ENCODE measurements around the gene PNKD.
"Not testable (repeated sequence)": the region's sequence is repeated elsewhere in the genome, so short reads cannot be mapped to it uniquely, and the experiment has no call there.

PNKD gene

DNA sequence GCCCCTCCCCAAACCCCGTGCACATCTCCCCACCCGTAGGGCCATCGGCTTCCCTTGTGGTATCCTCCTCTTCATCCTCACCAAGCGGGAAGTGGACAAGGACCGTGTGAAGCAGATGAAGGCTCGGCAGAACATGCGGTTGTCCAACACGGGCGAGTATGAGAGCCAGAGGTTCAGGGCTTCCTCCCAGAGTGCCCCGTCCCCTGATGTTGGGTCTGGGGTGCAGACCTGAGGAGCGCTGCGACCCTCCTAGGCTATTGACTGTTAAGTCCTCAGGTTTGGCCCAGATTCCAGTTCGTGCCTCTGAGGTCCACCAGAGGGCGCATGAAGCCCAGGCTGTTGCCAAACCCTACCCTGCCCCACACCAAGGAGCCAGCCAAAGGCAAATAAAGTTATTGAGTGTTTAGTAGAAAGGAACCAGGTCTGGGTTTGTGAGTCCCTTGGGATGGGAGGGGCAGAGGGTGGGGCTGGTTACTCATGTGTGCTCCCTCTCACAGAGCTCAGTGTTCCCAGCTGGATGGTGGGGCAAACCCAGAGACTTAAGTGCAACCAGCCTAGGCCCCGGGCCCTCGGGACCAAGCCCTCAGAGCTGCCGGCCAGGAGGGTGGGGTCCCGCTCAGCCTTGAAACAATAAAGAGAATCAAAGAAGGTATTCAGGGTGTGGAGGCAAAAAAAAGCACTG lies 2.4 kb downstream of the PNKD start:
- peak; percentile 89 for DNase-seq (ENCODE audit: low spot score)

DNA sequence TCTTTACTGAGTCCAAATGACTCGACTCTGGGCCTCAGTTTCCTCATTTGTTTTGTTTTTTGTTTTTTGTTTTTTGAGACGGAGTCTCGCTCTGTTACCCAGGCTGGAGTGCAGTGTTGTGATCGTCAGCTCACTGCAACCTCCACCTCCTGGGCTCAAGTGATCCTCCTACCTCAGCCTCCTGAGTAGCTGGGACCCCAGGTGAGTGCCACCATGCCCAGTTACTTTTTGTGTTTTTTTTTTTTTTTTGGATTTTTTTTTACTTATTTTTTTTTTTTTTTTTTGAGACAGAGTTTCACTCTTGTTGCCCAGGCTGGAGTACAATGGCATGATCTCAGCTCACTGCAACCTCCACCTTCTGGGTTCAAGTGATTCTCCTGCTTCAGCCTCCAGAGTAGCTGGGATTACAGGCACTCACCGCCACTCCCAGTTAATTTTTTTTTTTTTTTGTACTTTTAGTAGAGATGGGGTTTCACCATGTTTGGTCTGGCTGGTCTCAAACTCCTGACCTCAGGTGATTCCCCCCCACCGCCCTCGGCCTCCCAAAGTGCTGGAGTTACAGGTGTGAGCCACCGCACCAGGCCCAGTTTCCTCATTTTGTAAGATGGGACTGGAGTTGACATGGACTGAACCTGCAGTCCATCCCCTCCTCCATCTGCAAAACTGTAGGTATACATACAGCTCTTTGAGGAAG lies 3.0 kb downstream of the PNKD start:
- not testable (repeated sequence) for DNase-seq (ENCODE audit: low spot score)

DNA sequence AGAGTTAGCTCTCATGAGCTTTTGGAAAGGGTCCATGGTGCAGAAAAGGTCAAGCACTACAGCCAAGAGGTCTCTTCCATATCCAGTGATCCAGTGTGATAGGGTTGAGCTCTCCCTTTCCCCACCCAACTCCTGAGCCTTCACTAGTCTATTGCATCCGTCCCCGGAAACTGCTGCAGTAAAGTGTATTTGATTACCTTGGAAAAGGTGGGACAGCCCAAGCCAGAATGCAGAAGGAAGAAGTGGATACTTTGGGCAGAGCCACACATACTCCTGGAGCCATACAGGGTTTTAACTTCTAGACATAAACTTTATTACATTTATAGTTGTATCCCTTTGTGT lies 3.6 kb downstream of the PNKD start:
- DNase-seq (ENCODE audit: low spot score): no peak

DNA sequence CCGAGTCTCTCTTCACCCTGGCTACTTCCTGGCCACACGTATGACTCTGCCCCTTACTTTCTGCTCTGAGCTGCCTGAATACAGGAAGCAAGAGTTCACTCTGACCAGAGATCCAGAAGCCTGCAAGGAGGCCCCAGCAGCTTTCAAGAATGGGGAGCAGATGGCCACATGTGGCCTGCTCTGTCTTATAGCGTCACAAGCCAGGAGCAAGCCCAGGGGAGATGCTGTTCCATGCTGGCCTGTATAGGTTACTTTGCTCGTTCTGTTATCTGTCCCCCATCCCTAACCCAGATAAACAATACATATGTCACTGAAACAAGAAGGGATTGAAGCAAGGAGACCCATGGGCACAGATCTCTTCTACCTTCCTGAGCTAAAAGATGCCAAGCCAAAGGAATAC lies 4.3 kb downstream of the PNKD start:
- no peak for DNase-seq (ENCODE audit: low spot score)

DNA sequence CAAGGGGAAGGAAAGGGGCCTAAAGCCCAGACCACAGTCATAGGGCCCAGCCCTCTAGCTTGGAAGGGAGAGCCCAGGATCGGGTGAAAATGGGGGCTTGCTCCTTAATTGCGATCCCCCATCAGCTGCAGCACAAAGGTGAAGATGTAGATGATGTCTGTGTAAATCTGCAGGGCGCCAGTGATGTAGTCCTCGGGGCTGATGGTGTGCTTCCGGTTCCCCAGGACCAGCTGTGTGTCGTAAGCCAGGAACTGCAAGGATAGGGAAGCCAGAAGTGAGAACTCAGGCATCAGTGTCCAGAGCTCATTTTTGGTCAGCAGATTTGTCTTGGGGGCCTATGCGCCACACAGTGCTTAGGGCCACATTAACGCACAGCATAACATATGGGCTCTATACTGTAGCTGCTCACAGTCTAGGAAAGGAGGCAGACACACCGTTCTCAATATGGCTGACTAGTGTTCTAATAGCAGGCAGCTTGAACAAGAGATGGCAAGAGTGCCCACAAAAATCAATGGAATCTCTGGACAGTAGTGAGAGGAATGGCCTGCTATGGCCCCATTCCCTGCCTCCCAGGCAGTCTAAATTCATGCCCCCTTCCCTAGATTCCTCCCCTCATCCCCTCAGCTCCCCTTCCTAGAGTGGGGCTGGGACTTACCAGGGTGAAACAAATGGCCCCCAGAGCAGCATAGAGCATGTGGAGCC lies 5.2 kb downstream of the PNKD start:
- no peak for DNase-seq (ENCODE audit: low spot score)

DNA sequence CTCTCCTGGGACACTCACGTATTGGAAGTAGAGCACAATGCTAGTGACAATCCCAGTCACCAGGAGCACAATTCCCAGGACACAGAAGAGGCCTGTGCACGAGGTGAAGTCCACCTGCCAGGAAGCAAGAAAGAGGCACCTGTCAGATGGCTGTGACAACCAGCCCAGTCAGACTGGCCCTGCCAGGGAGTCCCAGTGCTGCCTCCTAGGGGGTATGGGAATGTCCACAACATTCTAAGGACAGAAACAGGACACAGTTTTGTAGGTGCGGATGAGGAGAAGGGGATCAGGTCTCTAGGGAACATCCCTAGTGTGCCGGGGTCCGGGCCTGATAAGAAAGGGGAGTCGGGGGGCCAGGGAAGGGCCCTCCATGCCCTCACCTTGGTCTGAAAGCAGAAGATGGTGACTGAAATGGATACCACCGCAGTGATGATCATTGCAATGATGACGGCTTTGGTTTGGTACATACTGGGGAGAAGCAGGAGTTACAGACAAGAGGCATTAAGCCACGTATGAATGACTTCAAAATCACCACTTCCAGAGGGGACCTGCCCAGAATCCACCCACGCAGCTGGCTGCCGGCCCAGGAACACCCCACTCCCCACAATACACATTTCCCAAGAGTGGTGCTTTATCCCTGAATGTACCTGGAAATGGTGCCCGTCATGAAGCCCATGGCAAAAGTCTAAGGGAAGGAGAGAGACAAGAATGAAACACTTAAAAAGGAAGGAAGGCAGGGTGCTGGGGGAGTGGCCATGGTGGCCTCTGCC lies 6.9 kb downstream of the PNKD start:
- DNase-seq (ENCODE audit: low spot score): no peak

DNA sequence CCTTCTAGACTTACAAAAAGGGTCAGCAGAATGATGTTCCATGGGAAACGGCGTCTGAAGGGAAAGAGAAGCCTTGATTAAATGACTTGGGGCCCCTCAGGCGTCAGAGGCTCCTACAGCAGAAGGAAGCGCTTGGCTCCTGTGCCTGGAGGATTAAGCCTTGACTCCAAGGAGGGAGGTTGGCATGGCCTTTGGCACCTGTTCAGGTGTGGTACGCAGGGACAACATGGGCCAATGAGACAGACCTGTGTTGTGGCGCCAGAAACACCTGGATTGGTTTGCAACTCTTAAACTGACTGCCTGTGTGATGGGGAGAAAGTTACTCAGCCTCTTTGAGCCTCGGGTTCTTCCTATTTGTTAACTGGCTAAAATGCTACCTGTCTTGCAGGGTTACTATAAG lies 7.6 kb downstream of the PNKD start:
- no peak for DNase-seq (ENCODE audit: low spot score)

DNA sequence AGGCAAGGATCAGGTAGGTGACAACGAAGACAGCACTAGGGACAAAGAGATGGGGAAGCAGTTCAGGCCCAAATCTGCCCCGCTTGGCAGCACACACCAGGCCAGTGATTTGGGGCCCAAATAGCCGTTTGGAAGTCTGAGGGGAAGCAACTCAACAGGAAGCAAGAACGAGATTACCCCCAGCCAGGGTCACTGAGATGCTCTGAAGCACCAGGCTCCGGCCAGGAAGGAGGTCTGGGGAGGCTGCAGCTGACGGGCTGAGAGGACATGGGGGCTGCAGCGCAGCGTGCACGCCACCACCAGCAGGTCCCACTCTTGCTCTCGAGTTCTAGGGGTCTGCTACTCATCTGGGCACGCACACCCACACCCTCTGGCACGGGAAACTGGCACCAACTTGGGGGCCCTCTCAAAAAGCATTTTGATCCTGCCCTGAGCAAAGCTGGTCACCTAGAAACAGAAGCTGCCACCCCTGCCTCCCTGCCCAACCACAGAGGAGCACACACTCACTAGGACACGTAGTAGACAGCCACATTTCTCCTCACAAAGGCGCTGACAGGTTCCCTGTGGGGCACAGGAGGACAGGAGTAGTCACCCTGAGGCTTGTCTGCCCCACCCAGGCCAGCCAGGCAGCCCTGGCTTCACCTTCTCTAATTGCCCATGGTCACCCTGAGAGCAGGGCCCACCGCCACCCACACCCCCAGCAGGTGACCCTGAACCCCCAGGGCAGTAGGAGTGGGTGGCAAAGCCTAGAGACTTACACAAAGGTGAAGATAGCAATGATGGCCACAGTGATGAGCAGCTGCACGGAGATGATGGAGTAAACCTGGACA lies 8.4 kb downstream of the PNKD start:
- DNase-seq (ENCODE audit: low spot score): no peak

DNA sequence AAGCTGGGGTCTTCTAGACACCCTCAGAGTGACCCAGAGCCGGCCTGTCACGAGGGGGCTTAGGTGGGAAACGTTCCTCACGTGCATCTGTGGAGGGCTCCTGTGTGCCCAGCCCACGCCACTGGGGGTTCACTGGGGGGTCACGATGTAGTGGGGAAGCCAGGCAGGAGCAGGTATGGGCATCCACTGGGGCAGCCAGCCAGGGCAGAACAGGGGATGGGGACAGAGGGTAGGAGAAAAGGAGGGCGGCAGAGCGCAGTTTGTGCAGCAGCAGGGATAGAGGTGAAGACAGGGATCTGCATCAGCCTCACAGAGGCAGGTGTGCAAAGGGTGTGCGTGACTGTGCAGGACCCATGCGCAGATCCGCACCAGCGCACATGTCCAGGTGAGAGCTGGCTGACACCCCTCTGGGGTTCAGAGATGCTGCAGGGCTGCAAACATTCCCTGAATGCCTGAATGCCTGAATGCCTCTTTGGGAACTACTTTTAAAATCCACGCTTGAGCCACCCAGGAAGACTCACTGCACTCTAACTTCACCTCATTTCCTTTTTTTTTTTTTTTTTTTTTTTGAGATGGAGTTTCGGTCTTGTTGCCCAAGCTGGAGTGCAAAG lies 10.0 kb downstream of the PNKD start:
- DNase-seq (ENCODE audit: low spot score): no peak

DNA sequence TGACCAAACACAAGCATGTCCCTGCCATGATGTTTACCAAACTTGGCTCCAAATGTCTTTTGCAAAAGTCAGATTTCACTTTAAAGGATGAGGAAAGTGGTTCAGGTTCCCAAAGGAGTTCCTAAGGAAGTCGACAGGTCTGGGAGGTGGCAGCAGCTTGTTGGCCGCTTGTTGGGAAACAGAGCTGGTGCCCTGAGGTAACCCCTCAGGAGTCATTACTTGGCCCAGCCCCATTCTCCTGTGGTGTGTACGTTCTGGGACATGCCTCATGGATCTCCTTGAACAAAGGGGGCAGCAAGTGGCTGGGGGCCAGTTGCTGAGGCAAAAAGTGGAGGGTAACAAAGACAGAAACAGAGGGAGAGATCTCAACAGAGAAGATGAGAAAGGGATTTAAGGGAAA lies 11.1 kb downstream of the PNKD start:
- DNase-seq (ENCODE audit: low spot score): no peak

DNA sequence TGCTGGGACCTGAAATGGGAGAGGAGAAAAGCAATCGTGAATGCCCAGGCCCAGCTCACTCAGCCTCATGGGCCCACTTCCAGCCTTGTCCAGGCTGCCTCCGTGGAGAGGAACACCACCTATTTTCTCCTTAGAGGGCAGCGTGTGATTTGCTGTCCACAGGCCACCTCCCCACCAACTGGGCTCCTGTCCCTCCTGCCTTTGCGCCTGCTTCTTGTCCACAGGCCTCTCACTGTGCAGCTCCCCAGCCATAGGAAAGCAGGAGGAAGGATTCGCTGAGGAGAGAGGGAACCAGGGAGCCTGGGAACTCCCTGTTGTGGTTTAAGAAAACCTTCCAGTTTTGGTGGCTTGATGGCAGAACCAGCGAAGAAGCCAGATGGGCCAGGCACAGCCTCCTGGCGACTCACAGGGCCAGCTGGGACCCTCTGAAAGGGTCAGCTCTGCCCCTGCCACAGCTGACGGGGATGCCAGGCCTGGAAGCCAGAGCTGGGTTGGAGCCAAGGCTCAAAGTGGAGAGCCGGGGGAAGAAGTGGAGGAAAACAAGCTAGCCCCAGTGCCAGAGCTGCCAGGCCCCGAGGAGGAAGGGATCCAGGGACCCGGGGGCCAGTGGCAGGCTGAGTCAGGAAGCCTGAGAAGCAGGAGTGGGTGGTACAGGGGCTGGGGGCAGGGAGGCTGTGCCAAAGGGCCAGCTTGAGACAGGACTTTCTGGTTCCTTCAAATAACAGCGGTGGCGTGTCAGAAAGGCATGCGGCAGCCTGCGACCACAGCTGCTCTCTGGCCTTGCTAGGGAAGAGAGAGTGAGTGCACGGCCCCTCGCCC lies 12.1 kb downstream of the PNKD start:
- peak; percentile 64 for DNase-seq (ENCODE audit: low spot score)

DNA sequence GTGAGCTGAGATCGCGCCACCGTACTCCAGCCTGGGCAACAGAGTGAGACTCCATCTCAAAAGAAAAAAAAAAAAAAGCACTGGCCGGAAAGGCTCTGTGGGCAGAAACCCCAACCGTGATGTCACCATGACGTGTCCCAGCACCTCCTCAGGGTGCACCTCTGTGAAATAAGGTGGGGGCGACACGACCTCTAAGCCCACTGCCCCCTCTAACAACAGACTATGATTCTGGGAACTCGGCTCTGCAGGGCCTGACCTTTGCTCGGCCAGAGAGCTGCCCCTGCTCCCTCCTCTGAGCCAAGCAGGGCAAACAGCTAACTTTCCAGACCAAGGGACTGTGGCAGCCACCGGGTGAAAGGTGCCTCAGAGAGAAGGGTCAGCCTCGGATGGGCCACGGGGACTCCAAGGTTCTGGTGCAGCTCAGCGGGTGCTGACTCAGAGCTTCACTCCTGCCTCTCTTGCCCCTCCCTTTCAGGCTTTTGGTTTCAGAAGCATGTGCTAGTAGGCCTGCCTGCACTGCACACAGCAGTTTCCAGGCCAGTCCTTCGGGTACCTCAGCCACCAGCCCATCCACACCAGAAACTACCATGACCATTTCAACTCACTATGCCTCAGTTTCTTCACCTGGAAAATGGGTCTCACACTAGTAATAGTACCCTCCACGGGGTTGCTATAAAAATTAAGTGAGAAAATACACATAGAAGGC lies 13.9 kb downstream of the PNKD start:
- DNase-seq (ENCODE audit: low spot score): peak; percentile 83

DNA sequence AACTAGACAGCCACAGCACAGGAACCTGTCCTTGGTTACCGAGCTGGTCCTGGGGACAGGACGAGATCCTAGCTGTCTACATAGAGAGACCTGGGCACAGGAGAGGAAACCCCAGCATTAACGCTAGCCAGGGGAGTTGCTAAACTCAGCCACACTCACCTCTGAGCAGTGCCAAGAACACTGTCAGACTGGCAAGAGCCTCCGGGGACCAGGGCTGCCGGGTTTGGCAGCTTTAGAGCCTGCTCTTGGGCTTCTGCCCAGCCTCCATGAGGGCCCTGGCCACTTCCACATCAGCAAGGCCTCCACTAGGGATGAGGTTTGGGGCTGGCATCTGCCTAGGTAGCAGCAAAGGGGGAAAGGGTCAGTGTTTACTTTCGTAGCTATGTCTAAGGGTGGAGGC lies 15.3 kb downstream of the PNKD start:
- peak; percentile 58 for DNase-seq (ENCODE audit: low spot score)

DNA sequence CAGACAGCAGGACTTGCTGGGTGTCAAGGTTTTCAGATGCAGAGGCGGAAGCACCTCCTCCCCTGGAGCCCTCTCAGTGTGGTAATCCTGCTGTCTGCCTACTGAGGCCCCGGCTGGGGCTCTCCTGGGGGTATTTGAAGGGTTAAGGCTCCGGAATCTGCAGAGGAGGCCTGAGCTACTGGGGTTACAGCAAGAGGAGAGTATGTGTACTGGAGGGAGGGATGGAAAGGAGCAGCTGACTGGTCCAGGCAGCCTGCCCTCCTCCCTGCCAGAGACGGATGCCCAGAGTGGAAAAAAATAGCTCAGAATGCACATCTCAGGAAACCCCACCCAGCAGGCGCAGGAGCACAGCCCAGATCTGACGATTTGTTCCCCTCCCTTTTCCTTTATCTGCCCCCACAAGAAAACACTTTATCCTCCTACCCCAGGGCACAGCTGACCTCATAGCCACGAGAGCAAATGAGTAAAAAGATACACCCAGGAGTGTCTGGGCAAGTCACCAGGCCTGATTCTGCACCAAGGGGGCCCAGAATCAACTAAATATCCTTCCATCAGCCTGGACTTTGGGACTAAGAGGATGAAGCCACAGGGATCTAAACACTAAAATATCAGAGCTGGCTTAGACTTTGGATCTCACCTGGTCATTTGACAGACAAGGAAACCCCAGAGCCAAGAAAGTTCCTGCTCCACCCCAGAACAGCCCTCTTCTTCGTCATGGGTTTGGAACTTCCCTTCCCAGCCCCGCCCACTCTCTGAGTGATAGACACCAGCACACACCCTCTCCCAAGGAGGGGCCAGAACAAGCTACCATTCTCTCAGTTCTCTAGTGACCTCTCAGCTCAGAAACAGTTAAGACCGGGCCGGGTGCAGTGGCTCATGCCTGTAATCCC lies 16.5 kb downstream of the PNKD start:
- DNase-seq (ENCODE audit: low spot score): peak; percentile 91

DNA sequence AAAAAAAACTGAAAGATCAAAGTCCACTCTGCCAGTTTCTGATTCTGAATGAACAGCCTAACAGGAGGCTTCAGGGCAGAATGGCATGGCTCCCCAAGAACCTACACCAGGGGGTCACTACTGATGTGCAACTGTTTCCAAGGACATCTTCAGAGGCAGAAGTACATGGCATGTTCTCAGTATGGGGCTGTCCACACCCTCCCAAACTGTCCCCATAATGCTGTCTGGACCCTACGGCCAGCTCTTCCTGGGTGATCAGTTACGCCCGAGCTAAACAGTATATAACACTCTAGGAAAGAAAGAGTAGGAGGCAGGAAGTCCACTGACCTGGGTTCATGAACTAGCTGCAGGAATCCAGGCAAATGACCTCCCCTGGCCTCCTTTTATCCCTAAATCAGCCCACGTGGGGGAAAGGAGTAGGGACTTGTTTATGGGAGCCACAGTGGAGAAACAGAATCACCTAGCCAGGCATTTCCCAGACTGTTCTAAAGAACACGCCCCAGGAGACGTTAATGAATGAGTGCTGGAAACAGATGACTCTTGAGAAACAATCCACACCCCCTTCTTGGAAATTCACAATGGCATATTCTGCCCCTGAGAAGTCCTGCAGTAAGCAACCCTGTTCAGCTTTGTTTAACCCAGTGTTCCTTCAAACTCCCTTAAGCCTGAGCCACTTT lies 19.5 kb downstream of the PNKD start:
- peak; percentile 54 for DNase-seq (ENCODE audit: low spot score)

DNA sequence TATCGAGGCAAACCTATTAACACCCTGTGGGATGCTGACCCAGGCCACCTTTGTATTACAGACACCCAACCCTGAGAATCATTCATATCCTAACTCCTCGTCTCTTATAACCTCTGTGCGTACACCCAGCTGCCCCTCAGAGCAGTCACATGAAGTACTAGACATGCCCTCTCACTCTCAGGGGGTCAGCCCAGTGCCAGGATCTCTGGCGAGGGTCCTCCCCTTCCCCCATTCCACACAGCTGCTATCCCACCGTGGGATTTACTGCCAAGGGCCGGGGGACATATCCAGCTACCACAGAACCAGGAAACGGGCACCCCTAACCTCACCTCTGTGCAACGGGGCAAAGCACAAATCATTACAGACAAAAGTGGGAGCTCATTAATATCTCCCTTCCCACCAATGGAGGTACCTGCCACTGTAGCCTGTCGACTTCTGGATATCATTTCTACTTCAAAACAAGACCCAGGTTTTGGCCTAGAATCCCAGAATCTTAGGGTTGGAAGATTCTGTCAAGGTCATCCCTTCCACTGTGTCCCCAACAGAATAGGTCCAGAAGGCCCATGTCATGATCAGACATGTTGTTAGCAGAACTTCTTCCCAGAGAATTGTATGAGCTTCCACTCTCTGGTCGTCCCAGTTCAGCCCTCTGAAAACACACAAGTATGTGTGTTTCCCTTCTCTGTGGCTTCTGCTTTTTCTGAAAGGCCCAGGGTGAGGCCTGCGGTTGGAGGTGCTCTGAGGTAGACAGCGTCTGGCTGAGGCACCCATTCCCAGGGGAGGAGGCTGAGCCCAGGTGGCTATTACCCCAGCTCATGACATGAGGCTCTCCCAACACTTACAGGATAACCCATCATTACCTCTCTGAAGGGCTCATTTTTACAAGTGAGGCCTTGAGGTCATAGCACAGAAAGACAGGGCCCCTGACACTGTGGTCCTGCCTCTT lies 20.3 kb downstream of the PNKD start:
- DNase-seq (ENCODE audit: low spot score): no peak
